Adipocyte (in vitro differentiated cells): ENCODE data around the gene UGT3A2.

ENCODE experiments used
- DNase-seq: peaks from one replicate; pipeline ENCODE4 v3.0.0-alpha.2; 2015; ENCODE audit warnings: low read depth
- H3K27me3 ChIP-seq: replicated peaks from 2 replicates; pipeline ENCODE4 v1.7.0; 2013; ENCODE audit warnings: mild to moderate bottlenecking, low read length, moderate library complexity; ENCODE audit not compliant: control insufficient read depth, insufficient read depth
- H3K36me3 ChIP-seq: 2 replicates; pipeline ENCODE4 v1.7.0; 2013; ENCODE audit warnings: low read length, mild to moderate bottlenecking, moderate library complexity; ENCODE audit not compliant: control insufficient read depth, insufficient read depth, severe bottlenecking
- H3K4me1 ChIP-seq: 2 replicates; pipeline ENCODE4 v1.7.0; 2013; ENCODE audit warnings: mild to moderate bottlenecking, low read length, moderate library complexity; ENCODE audit not compliant: control insufficient read depth, insufficient read depth
- H3K4me3 ChIP-seq: 2 replicates; pipeline ENCODE4 v1.7.0; 2013; ENCODE audit warnings: mild to moderate bottlenecking, low read length, moderate library complexity
- H3K9ac ChIP-seq: 2 replicates; pipeline ENCODE4 v1.7.0; 2013; ENCODE audit warnings: mild to moderate bottlenecking, low read length, moderate library complexity
- H3K9me3 ChIP-seq: 2 replicates; pipeline ENCODE4 v1.7.0; 2013; ENCODE audit warnings: mild to moderate bottlenecking, low read length, moderate library complexity; ENCODE audit not compliant: control insufficient read depth

The UGT3A2 gene

GRCh38 chr5:36066540-36067210 lies at the start of gene UGT3A2:
Gene UGT3A2, minus strand, starts transcription at chr5:36066882. Its CDS starts 93 bp downstream, at chr5:36066789.
- H3K4me1 ChIP-seq = peaks cover 3% of the 10 kb centered on the region
- DNase-seq = no peak
- no peak within 1 kb of the TSS for H3K9ac ChIP-seq
- no peaks in the 10 kb centered on the region for H3K36me3 ChIP-seq
- peaks cover 58% of the 10 kb centered on the region for H3K27me3 ChIP-seq
- peak within 1 kb of the TSS; percentile 12 for H3K4me3 ChIP-seq
- H3K9me3 ChIP-seq = no peaks in the 10 kb centered on the region

- no peak overlapping the region for H3K4me3 ChIP-seq
- DNase-seq = no peak
- peaks cover 10% of the 10 kb centered on the region for H3K4me1 ChIP-seq
- peaks cover 64% of the 10 kb centered on the region for H3K36me3 ChIP-seq
- H3K27me3 ChIP-seq = no peaks in the 10 kb centered on the region
- no peaks in the 10 kb centered on the region for H3K9me3 ChIP-seq
- H3K9ac ChIP-seq = no peak overlapping the region
Measured at GRCh38 chr5:36111238-36111637, 44.6 kb upstream of the UGT3A2 start.

GRCh38 chr5:36108758-36109460 lies 42.2 kb upstream of the UGT3A2 start:
- H3K4me1 ChIP-seq = peaks cover 10% of the 10 kb centered on the region
- peaks cover 64% of the 10 kb centered on the region for H3K36me3 ChIP-seq
- no peak overlapping the region for H3K4me3 ChIP-seq
- no peak overlapping the region for H3K9ac ChIP-seq
- no peaks in the 10 kb centered on the region for H3K9me3 ChIP-seq
- peak; percentile 33 for DNase-seq
- no peaks in the 10 kb centered on the region for H3K27me3 ChIP-seq

GRCh38 chr5:36105819-36106218 lies 39.1 kb upstream of the UGT3A2 start:
- no peak for DNase-seq
- Histone ChIP-seq H3K36me3 (peaks cover 55% of the 10 kb centered on the region), H3K9ac (no peak overlapping the region), H3K4me1 (peaks cover 10% of the 10 kb centered on the region), H3K4me3 (no peak overlapping the region), H3K9me3 (no peaks in the 10 kb centered on the region), H3K27me3 (no peaks in the 10 kb centered on the region)

GRCh38 chr5:36099748-36100147 lies 33.1 kb upstream of the UGT3A2 start:
- no peak for DNase-seq
- Histone ChIP-seq H3K9ac (no peak overlapping the region), H3K4me1 (no peaks in the 10 kb centered on the region), H3K4me3 (no peak overlapping the region), H3K27me3 (no peaks in the 10 kb centered on the region), H3K36me3 (peaks cover 18% of the 10 kb centered on the region), H3K9me3 (no peaks in the 10 kb centered on the region)

DNA sequence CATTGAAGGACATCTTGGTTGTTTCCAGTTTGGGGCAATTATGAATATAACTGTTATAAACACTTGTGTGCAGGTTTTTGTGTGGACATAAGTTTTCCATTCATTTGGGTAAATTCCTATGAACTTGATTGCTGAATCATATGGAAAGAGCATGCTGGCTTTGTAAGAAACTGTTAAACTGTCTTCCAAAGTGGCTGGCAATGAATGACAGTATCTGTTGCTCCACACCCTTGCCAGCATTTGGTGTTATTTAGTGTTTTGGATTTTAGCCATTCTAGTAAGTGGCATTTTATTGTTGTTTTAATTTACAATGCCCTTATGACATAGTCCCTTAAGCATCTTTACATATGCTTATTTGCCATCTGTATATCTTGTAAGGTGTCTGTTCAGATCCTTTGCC lies 29.8 kb upstream of the UGT3A2 start:
- no peaks in the 10 kb centered on the region for H3K36me3 ChIP-seq
- H3K9me3 ChIP-seq = no peaks in the 10 kb centered on the region
- no peaks in the 10 kb centered on the region for H3K27me3 ChIP-seq
- H3K4me1 ChIP-seq = no peaks in the 10 kb centered on the region
- H3K9ac ChIP-seq = no peak overlapping the region
- no peak overlapping the region for H3K4me3 ChIP-seq
- DNase-seq = no peak

DNA sequence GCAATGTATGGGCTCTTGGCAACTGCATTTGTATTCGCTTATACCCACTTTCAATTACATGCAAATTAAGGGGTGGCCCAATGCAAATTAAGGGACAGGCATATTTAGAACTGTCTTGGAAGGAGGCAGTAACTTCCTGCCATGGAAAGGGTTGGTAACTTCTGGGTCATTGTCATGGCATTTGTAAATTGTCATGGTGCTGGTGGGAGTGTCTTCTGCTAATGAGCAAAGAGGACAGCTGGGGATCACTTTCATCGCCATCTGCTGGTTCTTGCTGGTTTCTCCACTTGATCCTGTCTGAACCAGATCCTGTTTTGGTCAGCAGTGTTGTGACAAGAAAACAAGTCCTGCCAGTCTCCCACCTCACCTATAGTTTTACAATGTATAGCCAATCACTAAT lies 23.3 kb upstream of the UGT3A2 start:
- H3K9me3 ChIP-seq = peaks cover 13% of the 10 kb centered on the region
- DNase-seq = peak; percentile 10
- no peaks in the 10 kb centered on the region for H3K36me3 ChIP-seq

GRCh38 chr5:36079200-36079781 lies 12.6 kb upstream of the UGT3A2 start:
- no peaks in the 10 kb centered on the region for H3K36me3 ChIP-seq
- H3K9ac ChIP-seq = no peak overlapping the region
- peaks cover 22% of the 10 kb centered on the region for H3K27me3 ChIP-seq
- DNase-seq = peak; percentile 72
- no peaks in the 10 kb centered on the region for H3K4me1 ChIP-seq
- no peaks in the 10 kb centered on the region for H3K9me3 ChIP-seq
- H3K4me3 ChIP-seq = no peak overlapping the region

More for the DNA sequence above, 23.3 kb upstream of the UGT3A2 start:
- Histone ChIP-seq H3K4me1 (no peaks in the 10 kb centered on the region), H3K27me3 (peaks cover 6% of the 10 kb centered on the region), H3K4me3 (no peak overlapping the region), H3K9ac (no peak overlapping the region)

- no peak overlapping the region for H3K4me3 ChIP-seq
- peaks cover 22% of the 10 kb centered on the region for H3K27me3 ChIP-seq
- H3K4me1 ChIP-seq = no peaks in the 10 kb centered on the region
- no peaks in the 10 kb centered on the region for H3K9me3 ChIP-seq
- DNase-seq = no peak
- no peak overlapping the region for H3K9ac ChIP-seq
- no peaks in the 10 kb centered on the region for H3K36me3 ChIP-seq
Measured at GRCh38 chr5:36078430-36078829, 11.7 kb upstream of the UGT3A2 start.

DNA sequence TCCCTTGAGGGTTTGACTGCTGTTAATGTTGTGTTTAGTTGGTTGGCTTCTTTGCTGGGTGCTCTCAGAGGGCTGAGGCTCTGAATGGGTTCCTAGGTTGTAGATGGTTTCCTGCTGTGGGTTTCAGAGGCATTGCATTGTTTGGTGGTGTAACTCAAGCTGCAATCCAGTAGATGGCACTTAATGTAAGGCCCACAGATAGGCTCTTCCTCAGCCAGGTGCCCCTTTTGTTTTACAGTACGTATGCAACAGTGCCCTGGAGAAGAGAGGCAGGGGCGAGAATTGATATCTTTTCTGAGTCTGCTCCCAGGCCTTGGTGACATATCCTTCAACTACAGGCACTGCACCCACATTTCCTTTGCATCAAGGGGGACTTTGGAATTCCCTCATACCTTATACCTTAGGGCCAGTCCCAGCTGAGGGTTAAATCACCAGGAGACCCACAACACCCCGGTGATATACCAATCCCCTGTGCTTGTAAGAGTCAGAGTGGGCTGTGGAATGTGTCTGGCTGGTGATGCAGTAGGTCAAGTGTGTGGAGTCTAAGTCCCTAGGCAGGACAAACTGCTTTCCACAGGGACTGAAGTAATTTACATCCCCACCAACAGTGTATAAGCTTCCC lies 7.0 kb upstream of the UGT3A2 start:
- Histone ChIP-seq H3K4me3 (no peak overlapping the region), H3K27me3 (peaks cover 41% of the 10 kb centered on the region), H3K4me1 (peaks cover 3% of the 10 kb centered on the region), H3K9me3 (no peaks in the 10 kb centered on the region), H3K9ac (no peak overlapping the region), H3K36me3 (no peaks in the 10 kb centered on the region)
- no peak for DNase-seq
